NCI-H2081 treated with DMSO at 0.1 percent for 48 hours (cell line): ENCODE data around the gene HARBI1.
"Not testable (repeated sequence)": the region's sequence is repeated elsewhere in the genome, so short reads cannot be mapped to it uniquely, and the experiment has no call there.

ENCODE experiments used
- DNase-seq: peaks from one replicate; lab custom pipeline; 2025; lab: John Stamatoyannopoulos, UW

Gene HARBI1

DNA sequence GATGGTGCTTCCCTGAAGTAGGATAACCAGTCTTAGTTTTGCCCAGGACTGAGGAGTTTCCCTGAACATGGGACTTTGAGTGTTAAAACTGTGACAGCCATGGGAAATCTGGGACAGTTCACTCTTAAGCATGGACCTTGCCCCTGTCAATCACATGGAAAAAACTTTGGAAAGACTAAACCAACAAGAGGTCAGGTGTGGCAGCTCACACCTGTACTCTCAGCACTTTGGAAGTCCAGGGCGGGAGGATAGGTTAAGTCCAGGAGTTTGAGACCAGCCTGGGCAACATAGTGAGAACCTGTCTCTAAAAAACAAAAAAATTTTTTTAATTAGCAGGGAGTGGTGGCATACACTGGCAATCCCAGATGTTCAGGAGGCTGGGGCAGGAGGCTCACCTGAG, 19.9 kb downstream of the HARBI1 start:
- no peak for DNase-seq

DNA sequence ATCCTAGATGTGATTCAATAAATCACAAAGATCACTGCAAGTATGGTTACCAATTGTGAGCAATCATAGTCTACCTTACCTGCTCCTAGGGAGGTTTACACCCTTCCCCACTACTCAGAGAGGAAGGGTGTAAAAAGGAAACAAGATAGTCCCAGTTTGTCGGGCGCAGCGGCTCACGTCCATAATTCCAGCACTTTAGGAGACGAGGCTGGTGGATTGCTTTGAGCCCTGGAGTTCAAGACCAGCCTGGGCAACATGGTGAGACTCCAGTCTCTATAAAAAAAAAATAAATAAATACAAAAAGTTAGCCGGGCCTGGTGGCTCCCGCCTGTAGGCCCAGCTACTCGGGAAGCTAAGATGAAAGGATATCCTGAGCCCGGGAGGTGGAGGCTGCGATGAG, 22.2 kb downstream of the HARBI1 start:
- no peak for DNase-seq

DNA sequence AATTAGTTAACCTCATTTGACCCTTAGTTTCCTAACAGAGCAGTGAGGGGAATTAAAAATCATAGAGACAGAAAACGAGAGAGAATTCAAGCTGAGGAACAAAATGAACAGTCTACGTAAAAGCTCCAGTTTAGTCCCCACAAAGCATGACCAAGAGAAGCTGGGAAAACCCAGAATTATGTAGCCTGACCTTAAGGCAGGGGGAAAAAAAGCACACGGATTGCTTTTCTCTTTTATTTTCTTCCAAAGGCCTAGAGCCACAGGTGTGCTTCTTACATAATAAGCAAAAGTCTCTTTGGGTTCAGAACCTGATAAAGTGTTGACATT, 22.7 kb downstream of the HARBI1 start:
- DNase-seq: no peak

DNA sequence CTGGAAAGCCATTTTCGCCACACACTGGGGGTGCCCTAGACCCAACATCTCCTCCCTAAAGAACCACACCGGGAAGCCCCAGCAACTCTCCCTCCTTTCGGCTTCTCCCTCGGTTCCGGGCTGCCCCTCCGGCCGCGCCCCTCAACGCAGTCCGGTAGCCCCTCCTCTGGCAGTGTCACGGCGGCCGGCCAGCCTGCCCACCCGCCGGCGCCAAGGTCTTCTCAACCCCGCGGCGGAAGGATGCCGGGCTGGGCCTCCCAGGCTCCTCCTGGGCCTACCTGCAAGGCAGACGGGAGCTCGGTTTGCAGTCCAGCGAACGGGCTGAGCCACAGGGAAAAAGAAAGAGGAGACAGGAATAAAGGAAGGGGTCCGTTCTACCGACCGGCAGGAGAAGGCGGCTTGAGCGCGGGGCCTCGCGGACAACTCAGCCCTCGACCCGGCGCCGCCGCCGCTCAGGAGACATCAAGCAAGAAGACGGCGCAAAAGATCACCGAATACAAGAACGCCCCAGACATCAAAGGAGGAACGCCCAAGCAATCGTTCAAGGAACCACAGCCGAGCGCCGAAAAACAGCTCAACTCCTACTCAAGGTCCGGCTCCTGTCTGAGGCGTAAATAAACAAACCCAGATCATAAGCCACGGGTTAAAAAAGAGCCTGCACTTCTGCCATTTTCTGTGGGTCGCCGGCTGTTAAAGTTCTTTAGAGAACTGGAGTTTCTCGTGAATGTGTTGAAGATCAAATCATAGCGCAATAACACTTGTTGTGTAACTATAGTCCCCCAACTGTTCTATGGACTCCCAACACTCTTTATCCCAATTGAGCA, 23.3 kb downstream of the HARBI1 start, which contains the start of gene AMBRA1:
Gene AMBRA1, minus strand, starts transcription at position 474 of the 824 bp plus-strand sequence. CDS start 45,643 bp downstream, outside the sequence.
- DNase-seq: peak; percentile 82

DNA sequence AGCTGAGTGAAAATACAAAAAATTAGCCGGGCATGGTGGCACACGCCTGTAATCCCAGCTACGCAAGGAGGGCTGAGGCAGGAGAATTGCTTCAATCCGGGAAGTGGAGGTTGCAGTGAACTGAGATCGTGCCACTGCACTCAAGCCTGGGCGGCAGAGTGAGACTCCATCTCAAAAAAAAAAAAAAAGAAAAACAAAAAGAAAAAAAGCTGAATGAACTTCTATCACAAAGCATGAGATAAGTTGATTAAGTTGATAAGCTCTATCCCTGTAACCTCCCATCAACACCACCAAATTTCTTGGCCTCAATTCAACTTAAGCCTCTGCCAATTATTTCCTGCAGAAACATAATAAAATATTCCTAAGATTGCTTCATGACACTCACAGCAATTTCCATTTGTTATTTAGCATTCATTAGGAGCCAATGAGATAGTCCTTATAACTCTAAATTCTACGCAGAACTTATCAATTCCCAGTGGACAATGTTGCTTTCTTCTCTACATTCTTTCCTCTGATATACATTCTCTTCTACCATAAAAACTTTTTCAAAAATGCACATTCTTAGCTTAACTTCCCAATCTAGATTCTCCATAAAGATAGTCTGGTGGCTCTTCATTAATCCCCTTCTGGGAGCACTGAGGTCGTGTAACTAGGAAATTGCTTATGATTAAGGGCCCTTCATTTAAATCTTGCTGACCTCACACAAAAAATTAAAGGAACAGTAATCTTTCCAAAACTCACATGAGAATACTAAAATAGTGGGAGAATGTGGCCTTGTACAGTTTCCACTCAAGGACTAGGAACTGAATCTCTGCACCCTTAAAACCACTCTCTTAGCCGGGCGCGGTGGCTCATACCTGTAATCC, 26.1 kb downstream of the HARBI1 start:
- DNase-seq: no peak

DNA sequence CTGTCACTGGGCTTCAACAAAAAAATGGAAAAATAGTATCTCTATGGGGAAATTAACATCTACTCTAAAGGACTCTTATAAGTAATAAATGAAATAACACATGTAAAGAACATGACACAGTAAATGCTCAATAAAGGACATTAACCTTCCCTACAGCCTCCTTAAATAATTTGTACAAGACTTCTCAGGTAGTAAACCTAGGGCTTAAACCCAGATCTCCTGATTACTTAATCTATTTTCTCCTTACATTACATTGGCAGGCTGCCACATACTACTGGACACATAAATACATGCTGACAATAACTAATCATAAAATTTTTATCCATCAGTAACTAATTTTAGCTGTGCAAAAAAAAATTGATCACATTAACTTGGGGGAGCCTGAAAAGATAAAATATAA, 28.1 kb downstream of the HARBI1 start:
- DNase-seq: no peak

- DNase-seq: no peak
These were observed 28.9 kb downstream of the HARBI1 start for GRCh38 chr11:46588131-46588530.

DNA sequence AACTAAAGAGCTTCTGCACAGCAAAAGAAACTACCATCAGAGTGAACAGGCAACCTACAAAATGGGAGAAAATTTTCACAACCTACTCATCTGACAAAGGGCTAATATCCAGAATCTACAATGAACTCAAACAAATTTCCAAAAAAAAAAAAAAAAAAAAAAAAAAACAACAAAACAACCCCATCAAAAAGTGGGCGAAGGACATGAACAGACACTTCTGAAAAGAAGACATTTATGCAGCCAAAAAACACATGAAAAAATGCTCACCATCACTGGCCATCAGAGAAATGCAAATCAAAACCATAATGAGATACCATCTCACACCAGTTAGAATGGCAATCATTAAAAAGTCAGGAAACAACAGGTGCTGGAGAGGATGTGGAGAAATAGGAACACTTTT, 33.5 kb downstream of the HARBI1 start:
- not testable (repeated sequence) for DNase-seq

- no peak for DNase-seq
These were observed 34.4 kb downstream of the HARBI1 start for GRCh38 chr11:46582588-46582987.

- no peak for DNase-seq
These were observed 40.0 kb downstream of the HARBI1 start for GRCh38 chr11:46577058-46577457.

GRCh38 chr11:46574656-46575055, 42.4 kb downstream of the HARBI1 start:
- no peak for DNase-seq

- no peak for DNase-seq
These were observed 46.1 kb downstream of the HARBI1 start for GRCh38 chr11:46570790-46571398.

- no peak for DNase-seq
These were observed 51.7 kb downstream of the HARBI1 start for GRCh38 chr11:46565232-46565840.

DNA sequence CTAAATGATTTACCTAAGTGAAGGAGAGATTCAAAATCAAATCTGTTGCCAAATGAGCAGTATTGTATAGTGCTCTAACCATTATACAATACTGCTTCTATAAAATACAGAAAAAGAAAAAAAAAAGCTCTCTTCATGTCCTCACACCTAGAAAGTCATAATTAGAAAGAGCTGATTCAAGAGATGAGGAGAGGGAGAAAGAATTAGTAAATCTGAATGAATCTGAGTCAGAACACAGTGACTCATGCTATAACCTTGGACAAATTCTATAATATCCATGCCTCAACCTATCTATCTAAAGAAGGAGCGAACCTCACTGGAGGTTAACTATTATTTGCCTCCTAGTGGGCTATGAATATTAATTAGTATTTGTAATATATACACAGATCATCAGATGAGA, 52.6 kb downstream of the HARBI1 start:
- no peak for DNase-seq

DNA sequence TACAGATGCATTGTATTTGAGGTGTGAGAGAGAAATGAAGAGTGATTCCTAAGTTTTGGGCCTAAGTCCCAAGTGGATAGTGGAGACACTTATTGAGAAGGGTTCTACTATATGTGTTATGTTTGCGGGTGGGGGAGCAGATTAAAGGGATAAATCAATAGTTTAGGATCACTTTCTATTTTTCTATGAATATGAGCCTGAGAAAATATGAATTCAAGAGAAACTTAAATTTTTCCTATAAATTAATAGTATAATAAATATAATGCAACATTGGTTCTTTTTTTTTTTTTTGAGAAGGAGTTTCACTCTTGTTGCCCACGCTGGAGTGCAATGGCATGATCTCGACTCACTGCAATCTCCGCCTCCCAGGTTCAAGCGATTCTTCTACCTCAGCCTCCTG, 54.5 kb downstream of the HARBI1 start:
- DNase-seq: no peak

DNA sequence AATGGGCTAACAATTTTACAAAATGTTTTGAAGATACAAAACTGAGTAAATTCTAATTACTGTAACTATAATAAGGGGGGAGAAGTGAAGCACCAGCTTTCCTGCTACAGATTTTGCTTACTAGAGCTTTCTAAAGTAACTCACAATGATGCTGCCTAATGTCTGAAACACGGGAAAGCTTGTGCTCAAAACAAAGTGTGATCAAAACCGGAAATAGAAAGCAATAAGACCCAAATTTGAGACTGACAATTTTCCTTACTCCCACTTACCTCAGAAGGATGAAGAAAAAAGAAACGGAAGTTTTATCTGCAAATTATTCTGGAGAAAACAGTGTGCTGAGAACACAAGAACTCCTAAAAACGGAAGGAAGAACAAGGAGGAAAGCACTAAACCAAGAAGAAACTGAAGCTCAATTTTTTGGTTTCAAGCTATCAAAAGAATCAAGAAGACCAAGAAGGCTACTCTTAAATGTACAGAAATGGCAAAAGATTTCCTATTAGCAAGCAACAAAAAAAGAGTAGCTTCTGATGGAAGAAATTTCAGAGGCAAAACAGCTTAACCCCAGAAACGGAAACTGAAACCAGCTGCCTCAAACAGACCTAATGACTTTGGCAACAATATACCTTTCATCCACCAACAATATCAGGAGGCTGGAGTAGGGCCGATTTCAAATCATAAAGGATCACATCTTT, 56.6 kb downstream of the HARBI1 start:
- peak; percentile 6 for DNase-seq

DNA sequence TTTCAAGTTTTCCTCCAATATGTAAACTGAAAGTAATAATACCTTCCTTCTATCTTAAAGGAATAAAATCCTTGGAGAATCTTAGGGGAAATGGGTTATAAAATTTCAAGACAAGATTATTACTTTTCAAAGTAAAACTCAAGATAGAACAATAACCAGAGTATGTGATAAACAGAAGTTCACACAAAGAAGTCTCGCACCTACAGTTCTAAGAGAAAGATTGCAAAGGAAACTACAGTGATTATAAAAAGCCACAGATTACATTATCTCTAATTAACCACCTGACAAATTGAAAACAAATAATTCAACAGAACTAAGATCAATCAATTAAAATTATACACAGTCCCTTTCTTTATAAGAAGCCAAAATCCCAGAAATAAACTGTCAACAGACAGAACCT, 57.2 kb downstream of the HARBI1 start:
- DNase-seq: no peak

- no peak for DNase-seq
These were observed 59.3 kb downstream of the HARBI1 start for GRCh38 chr11:46557684-46558151.

GRCh38 chr11:46555267-46556054, 61.6 kb downstream of the HARBI1 start:
- no peak for DNase-seq

DNA sequence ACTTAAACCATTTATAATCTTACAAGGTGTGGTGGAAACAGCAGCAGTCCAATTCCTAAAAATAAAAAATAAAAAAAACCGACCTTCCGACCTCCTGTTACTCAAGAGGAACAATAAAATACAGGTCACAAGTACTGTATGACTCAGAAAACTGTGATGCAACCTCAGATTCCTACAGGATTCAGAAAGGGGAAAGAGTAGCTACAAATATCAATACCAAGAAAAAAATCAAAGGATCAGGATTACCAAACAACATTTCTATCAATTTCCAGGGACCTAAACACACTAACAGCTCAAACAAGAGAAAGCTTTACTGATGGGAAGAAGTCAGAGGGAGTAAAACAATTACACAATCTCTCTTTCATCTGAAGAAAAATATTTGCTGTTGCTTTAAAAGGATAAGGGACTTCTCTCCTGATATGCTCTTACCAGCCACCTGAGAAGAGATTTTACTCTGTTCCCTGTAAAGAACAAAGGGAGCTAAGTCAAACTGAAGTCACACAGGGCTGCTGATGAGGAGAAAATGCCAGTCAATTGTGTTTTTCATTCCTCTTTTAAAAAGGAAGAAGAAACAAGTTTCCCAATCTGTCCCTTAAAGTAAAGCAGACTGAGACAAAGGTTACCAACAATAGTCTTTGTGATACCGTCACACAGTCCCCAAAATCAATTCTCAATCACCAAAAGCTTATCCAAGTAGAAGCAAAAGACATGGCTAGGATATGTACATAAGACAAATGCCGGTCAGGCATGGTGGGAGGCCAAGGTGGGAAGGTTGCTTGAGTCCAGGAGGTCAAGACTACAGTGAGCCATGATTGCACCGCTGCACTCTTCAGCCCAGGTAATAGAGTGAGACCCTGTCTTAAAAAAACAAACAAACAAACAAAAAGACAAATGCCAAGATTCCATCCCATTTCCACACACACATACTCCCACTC, 62.5 kb downstream of the HARBI1 start:
- DNase-seq: no peak
